HG02763 (cell line): ENCODE measurements around the gene SEMA3F.
A peak's percentile ranks its signal among the peaks of the same experiment; 100 is the strongest.
"Not testable (repeated sequence)": the region's sequence is repeated elsewhere in the genome, so short reads cannot be mapped to it uniquely, and the experiment has no call there.

ENCODE experiments used
- ATAC-seq: cut with Tn5 transposase; IDR thresholded peaks from one replicate; pipeline ENCODE4 v1.9.1; 2021; ENCODE audit warnings: mild to moderate bottlenecking, moderate library complexity; ENCODE audit not compliant: unreplicated experiment

SEMA3F gene

GRCh38 chr3:50227390-50228183, 72.5 kb downstream of the SEMA3F start:
- peak; percentile 82 for ATAC-seq

GRCh38 chr3:50228184-50228763, 73.2 kb downstream of the SEMA3F start:
- ATAC-seq: not testable (repeated sequence)

- no peak for ATAC-seq
These were observed 74.4 kb downstream of the SEMA3F start for GRCh38 chr3:50229490-50229889.

- ATAC-seq: no peak
These were observed 75.1 kb downstream of the SEMA3F start for GRCh38 chr3:50230104-50230793.

GRCh38 chr3:50230794-50231125, 75.6 kb downstream of the SEMA3F start:
- ATAC-seq: no peak

- ATAC-seq: no peak
These were observed 76.5 kb downstream of the SEMA3F start for GRCh38 chr3:50231581-50231980.

GRCh38 chr3:50232303-50232702, 77.2 kb downstream of the SEMA3F start:
- ATAC-seq: no peak

- no peak for ATAC-seq
These were observed 78.1 kb downstream of the SEMA3F start for GRCh38 chr3:50233176-50233575.

GRCh38 chr3:50235716-50236483, 80.8 kb downstream of the SEMA3F start, which contains the start of gene GNAI2:
TSS of gene GNAI2 (plus strand) at chr3:50236204. CDS start at chr3:50236336, 132 bp downstream.
- ATAC-seq: peak; percentile 93

- no peak for ATAC-seq
These were observed 81.5 kb downstream of the SEMA3F start for GRCh38 chr3:50236484-50237132.

- no peak for ATAC-seq
These were observed 82.1 kb downstream of the SEMA3F start for GRCh38 chr3:50237133-50237651.

GRCh38 chr3:50237754-50238548, 82.8 kb downstream of the SEMA3F start:
- peak; percentile 32 for ATAC-seq

- no peak for ATAC-seq
These were observed 83.5 kb downstream of the SEMA3F start for GRCh38 chr3:50238549-50239026.
